Stimulated activated CD4-positive, alpha-beta T cell treated with anti-CD3 and anti-CD28 coated beads, Interleukin-1b, Interleukin-23, amount 100 ng/mL, for 4 hours (primary cell): ENCODE measurements around the gene SLC22A14.
"Not testable (repeated sequence)": the region's sequence is repeated elsewhere in the genome, so short reads cannot be mapped to it uniquely, and the experiment has no call there.

Source experiments
- DNase-seq, 2 donors: peaks; one replicate each; pipeline ENCODE4 v3.0.0-alpha.2; 2020; ENCODE audit warnings: low read depth in 2 of 2

The SLC22A14 gene

GRCh38 chr3:38314112-38314763 lies 32.1 kb downstream of the SLC22A14 start:
- no peak for DNase-seq

DNA sequence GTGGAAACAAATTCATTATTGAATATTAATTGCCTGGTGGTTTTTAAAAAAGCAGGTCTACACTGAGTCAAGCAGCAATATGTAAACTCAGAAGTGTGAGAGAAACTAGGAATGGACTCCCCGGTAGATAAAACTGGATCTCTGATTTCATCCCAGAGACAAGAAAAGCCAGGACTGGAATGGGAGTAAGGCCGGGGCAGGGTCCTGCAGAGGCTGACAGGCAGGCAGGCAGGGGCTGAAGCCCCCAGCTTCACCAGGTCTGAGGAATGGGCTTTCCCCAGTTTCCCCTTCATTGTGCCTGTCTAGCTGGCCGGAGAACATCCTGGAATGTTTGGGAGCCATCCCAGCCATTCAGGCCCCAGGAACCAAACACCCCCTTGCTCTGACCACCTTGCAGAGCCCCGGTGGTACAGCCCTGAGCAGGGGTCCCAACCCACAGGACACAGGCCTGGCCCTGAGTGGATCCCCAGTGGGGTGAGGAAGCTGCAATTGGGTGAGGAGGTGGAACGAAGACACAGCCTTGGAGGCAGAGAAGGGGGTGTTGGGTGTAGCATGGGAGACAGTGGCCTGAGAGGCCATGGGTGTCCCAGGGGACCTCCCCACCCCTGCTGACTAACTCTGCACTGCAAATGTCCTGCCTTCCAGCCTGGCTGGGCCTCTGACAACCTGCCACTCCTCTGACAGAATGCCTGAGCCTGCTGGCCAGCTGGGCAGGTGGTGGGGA lies 32.8 kb downstream of the SLC22A14 start:
- DNase-seq = no peak

- DNase-seq = no peak
These were observed 33.6 kb downstream of the SLC22A14 start for GRCh38 chr3:38315488-38316230.

- no peak for DNase-seq
These were observed 34.5 kb downstream of the SLC22A14 start for GRCh38 chr3:38316356-38317191.

DNA sequence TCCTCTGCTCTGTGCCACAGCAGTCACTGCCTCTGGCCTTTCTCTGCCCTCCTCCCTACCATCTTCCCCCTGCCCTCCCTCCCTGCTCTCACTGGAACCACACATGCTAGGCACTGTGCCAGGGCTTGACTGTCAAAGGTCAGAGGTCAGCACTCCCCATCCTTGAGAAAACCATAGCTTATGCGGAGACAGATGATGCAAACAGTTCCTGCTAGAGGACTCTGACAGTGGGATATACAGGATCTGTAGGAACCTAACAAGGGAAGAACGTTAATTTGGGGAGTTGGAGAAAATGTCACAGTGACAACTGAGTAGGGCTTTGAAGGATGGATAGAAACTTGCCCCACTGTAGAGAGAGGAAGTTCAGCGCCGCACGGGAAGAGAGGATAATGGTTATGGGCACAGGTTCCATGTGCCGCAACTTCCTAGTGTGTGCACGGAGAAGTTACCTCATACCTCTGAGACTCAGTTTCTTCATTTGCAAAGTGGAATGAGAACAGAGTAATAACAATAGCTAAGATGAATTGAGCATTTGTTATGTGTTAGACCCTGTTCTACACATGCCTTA lies 35.2 kb downstream of the SLC22A14 start:
- DNase-seq = no peak

- no peak for DNase-seq
These were observed 36.9 kb downstream of the SLC22A14 start for GRCh38 chr3:38318766-38319671.

DNA sequence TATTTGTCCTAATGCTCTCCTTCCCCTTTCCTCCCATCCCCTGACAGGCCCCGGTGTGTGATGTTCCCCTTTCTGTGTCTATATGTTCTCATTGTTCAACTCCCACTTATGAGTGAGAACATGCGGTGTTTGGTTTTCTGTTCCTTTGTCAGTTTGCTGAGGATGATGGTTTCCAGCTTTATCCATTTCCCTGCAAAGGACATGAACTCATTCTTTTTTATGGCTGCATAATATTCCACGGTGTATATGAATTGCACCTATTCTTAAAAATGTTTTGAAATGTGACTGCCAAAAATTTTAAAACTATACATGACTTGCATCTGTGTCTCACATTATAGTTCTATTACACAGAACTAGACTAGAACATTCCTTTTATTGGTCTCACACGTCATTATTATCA lies 38.5 kb downstream of the SLC22A14 start:
- DNase-seq = not testable (repeated sequence)

GRCh38 chr3:38323060-38323459 lies 41.0 kb downstream of the SLC22A14 start:
- DNase-seq = no peak

DNA sequence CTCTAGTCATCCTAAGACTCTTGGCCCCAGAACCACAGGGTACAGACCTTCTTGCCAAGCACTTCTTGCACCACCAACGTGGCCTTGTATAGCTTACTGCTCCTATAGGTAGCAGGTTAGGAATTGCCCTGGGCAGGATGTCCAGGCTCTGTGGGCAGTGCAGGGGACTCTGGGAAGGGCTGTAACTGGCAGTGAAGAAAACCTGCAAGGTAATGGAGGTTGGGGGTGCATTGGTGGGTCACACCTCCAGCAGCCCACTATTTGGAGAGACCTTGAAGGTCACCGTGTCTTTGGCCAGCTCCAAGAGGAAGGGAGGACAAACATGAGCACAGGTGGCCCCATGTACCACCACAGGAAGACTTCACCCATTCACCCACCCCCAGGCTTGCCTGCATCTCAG lies 43.2 kb downstream of the SLC22A14 start:
- DNase-seq = no peak

- DNase-seq = no peak
These were observed 45.4 kb downstream of the SLC22A14 start for GRCh38 chr3:38327335-38328009.

GRCh38 chr3:38331257-38332022 lies 49.3 kb downstream of the SLC22A14 start:
- no peak for DNase-seq

DNA sequence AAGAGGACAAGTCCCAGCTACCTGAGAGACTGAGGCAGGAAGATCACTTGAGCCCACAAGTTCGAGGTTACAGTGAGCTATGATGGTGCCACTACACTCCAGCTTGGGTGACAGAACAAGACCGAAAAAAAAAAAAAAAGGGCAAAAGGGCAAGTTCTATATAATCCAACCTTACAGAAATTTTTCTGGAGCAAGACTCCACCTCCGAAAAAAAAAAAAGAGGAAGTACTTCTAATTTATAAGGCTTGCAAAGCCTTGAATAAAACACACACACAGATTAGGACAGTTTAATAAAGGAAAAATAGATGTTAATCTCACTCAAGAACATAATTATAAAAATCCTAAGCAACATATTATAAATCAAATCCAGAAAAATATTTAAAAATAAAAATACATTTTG lies 50.1 kb downstream of the SLC22A14 start:
- no peak for DNase-seq

DNA sequence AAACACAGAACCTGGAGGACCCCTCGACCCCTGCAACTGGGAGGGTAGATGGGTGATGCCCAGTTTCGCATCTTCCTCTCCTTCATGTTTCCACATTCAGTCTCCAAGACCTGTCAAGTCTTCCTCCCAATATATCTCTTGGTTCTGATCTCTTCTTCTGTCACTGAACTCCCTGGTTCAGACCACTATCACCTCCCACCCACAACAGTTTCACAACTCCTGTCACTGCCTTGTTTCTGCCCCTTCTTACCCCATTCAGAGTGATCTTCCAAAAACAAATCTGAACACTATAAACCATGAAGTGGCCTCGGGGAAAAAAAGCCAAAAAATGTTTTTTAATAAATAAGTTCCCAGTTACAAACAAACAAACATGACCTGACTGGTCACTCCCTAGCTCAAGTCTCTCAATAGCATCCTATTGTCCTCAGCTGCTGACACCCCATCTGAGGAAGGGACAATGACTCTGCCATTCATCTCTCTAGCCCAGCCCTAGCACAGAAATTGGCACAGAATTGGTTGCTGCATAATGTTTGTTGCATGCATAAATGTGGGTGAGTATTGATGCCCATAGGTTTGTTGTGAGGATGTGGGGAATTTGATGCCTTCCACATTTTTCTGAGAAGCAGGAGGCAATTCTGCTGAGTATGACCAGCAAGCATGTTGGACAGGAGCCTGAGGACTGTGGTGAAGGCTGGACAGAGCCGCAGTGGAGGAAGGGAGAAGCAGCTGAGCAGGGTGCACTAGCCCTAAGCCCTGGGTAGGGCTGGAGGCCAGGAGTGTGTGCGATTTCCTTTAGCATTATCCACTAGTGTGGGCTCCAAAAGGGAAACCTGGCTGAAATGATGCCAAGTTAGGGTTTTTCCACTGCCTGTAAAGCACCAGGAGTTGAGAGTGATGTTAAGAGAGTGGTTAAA lies 52.3 kb downstream of the SLC22A14 start:
- DNase-seq = no peak

DNA sequence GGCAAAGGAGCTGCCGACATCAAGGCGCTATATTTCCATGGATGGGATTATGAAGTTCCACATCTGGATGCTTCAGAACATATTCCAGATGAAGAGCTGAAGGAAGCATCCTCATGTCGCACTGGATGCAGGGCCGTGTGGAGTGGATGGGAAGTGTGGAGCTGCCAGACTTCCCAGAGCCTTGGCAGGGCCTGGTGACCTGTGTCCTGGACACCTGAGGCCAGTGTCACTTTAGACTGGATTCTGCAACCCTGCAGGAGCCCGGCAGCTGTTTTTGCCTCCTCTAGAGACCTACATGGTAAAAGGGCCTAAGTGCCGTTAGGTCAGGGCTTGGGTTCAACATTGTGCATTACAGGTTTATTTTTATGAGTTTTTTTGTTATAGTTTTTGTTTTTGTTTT lies 53.2 kb downstream of the SLC22A14 start:
- DNase-seq = no peak

GRCh38 chr3:38337703-38338102 lies 55.6 kb downstream of the SLC22A14 start:
- no peak for DNase-seq

DNA sequence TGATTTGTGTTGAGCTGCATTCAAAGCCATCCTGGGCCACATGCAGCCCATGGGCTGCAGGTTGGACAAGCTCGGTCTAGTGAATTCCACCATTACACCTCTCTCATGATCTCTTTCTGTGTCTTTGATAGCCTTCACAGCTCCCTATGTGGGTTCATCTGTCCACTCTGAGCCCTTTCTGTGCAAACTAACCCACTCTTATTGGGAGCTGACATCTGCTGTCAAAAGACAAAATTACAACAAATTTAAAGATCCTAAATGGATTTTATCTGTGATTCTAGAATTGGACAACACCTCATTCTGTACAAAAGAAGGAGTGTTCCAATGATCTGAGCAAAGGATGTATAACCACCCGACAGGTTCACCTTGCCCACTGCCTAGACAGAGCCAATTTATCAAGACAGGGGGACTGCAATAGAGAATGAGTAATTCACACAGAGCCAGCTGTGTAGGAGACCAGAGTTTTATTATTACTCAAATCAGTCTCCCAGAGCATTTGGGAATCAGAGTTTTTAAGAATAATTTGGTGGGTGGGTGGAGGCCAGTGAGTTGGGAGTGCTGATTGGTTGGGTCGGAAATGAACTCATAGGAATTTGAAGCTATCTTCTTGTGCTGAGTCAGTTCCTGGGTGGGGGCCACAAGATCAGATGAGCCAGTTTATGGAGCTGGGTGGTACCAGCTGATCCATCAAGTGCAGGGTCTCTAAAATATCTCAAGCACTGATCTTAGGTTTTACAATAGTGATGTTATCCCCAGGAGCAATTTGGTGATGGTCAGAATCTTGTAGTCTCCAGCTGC lies 61.9 kb downstream of the SLC22A14 start:
- no peak for DNase-seq

- DNase-seq = no peak
These were observed 63.9 kb downstream of the SLC22A14 start for GRCh38 chr3:38345879-38346586.
